HepG2 (cell line): Measurements from ENCODE around the gene IFT43.

Experiments
- ATF6 ChIP-seq: sonication (generic); formaldehyde crosslinking; conservative IDR thresholded peaks from 2 replicates; pipeline ENCODE4 v1.4.0; 2020; ENCODE audit warnings: missing genetic modification reagents
- EZH2 ChIP-seq: conservative IDR thresholded peaks from 2 replicates; pipeline ENCODE4 v1.6.1; 2012; ENCODE audit warnings: mild to moderate bottlenecking, low read depth, low read length, moderate library complexity
- HOMEZ ChIP-seq: IDR thresholded peaks from 2 replicates; pipeline ENCODE4 v1.6.1; 2016; ENCODE audit warnings: low read depth
- NFKBIZ ChIP-seq: IDR thresholded peaks from 2 replicates; pipeline ENCODE4 v1.6.1; 2018; ENCODE audit warnings: missing genetic modification reagents, missing compliant biosample characterization
- POLR2A ChIP-seq, 2 experiments: IDR thresholded peaks; 2 replicates each; pipeline ENCODE4 v1.6.1; 2011; ENCODE audit warnings: low read depth in 2 of 2, low read length in 2 of 2, mild to moderate bottlenecking in 1 of 2, moderate library complexity in 1 of 2; ENCODE audit not compliant: insufficient read depth in 1 of 2
- RAD21 ChIP-seq: fragments of 450-650 bp; formaldehyde crosslinking; IDR thresholded peaks from 2 replicates; pipeline ENCODE4 v1.5.0; 2020; ENCODE audit warnings: mild to moderate bottlenecking
- RBAK ChIP-seq: sonication (generic); formaldehyde crosslinking; IDR thresholded peaks from 2 replicates; pipeline ENCODE4 v1.5.1; 2020; ENCODE audit warnings: mild to moderate bottlenecking, missing genetic modification reagents
- REST ChIP-seq, 2 experiments: IDR thresholded peaks; 2 replicates each; pipeline ENCODE4 v1.6.1; 2011 to 2012; ENCODE audit warnings: low read length in 2 of 2, borderline replicate concordance in 1 of 2, low read depth in 1 of 2, mild to moderate bottlenecking in 1 of 2, moderate library complexity in 1 of 2
- SP1 ChIP-seq, 2 experiments: fragments of 450-650 bp in 1 of 2; sonication (generic) in 1 of 2; formaldehyde crosslinking in 1 of 2; IDR thresholded peaks; 2 replicates each; pipeline versions ENCODE4 v1.4.0 to v1.6.1; 2016 to 2020; ENCODE audit warnings: missing genetic modification reagents in 1 of 2
- SP2 ChIP-seq: sonication (generic); formaldehyde crosslinking; IDR thresholded peaks from 2 replicates; pipeline ENCODE4 v1.5.1; 2020; ENCODE audit warnings: mild to moderate bottlenecking, missing genetic modification reagents
- SRSF9 ChIP-seq: fragments of 200-400 bp; formaldehyde crosslinking; IDR thresholded peaks from 2 replicates; pipeline ENCODE4 v1.6.1; 2018; ENCODE audit warnings: borderline replicate concordance, mild to moderate bottlenecking, low read depth, low read length; ENCODE audit not compliant: insufficient read depth, poor library complexity, severe bottlenecking
- TIGD3 ChIP-seq: sonication (generic); formaldehyde crosslinking; IDR thresholded peaks from 2 replicates; pipeline ENCODE4 v1.5.1; 2020; ENCODE audit warnings: mild to moderate bottlenecking, missing genetic modification reagents, borderline replicate concordance
- ZC3H4 ChIP-seq: sonication (generic); formaldehyde crosslinking; IDR thresholded peaks from 2 replicates; pipeline ENCODE4 v1.4.0; 2020; ENCODE audit warnings: missing genetic modification reagents, borderline replicate concordance
- ZGPAT ChIP-seq: IDR thresholded peaks from 2 replicates; pipeline ENCODE4 v1.6.1; 2016; ENCODE audit warnings: mild to moderate bottlenecking

- TF ChIP-seq HOMEZ (CRISPR knock-in tag) (no peak), SP2 (CRISPR knock-in tag) (no peak), POLR2A (IDR thresholded peaks at IDR 0.05; ENCODE audit: insufficient read depth in 1 of 2, low read depth in 2 of 2, low read length in 2 of 2) (no peak), RBAK (no peak), SP1 (IDR thresholded peaks at IDR 0.05) (no peak), SP1 (CRISPR knock-in tag; IDR thresholded peaks at IDR 0.05) (no peak), TIGD3 (CRISPR knock-in tag) (no peak), RAD21 (CRISPR knock-in tag) (no peak), ZGPAT (CRISPR knock-in tag) (no peak), ATF6 (CRISPR knock-in tag) (no peak), NFKBIZ (no peak), ZC3H4 (CRISPR knock-in tag) (no peak), EZH2 (no peak), REST (IDR thresholded peaks at IDR 0.05; ENCODE audit: borderline replicate concordance in 1 of 2, low read depth in 1 of 2, low read length in 2 of 2) (no peak), SRSF9 (no peak)
Observed at GRCh38 chr14:76078501-76078900, 92.9 kb downstream of the IFT43 start.
